ENCODE results near the gene SLC24A2. TPM values are rescaled to one million over a fixed set of nuclear protein-coding genes. Genes with fewer than 3 reads are reported as not detected.

The SLC24A2 gene
- total RNA-seq, 1 experiment from 2014 or later, result 8.0 TPM

- TF ChIP-seq NFYB (CRISPR knock-in tag; conservative IDR thresholded peaks at IDR 0.05; ENCODE audit: low read depth), result no peak
- TF ChIP-seq ZBTB43 (CRISPR knock-in tag; IDR thresholded peaks at IDR 0.05), result no peak
- TF ChIP-seq TCF7 (CRISPR knock-in tag; IDR thresholded peaks at IDR 0.05; ENCODE audit: low read depth), result no peak
- TF ChIP-seq, protein P1, sequence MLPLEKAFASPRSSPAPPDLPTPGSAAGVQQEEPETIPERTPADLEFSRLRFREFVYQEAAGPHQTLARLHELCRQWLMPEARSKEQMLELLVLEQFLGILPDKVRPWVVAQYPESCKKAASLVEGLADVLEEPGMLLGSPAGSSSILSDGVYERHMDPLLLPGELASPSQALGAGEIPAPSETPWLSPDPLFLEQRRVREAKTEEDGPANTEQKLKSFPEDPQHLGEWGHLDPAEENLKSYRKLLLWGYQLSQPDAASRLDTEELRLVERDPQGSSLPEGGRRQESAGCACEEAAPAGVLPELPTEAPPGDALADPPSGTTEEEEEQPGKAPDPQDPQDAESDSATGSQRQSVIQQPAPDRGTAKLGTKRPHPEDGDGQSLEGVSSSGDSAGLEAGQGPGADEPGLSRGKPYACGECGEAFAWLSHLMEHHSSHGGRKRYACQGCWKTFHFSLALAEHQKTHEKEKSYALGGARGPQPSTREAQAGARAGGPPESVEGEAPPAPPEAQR (CRISPR knock-in tag; IDR thresholded peaks at IDR 0.05), result no peak
- TF ChIP-seq CBFB (CRISPR knock-in tag; IDR thresholded peaks at IDR 0.05; ENCODE audit: low read depth), result no peak
- TF ChIP-seq STAT6 (CRISPR knock-in tag; conservative IDR thresholded peaks at IDR 0.05; ENCODE audit: low read depth), result no peak
- TF ChIP-seq ZNF219 (CRISPR knock-in tag; IDR thresholded peaks at IDR 0.05; ENCODE audit: borderline replicate concordance), result no peak
- no peak for TF ChIP-seq CTCF (IDR thresholded peaks at IDR 0.05)
- TF ChIP-seq ATF2 (CRISPR knock-in tag; IDR thresholded peaks at IDR 0.05; ENCODE audit: borderline replicate concordance, low read depth), result no peak
- TF ChIP-seq PRRX2 (CRISPR knock-in tag; IDR thresholded peaks at IDR 0.05), result no peak
- TF ChIP-seq, protein P2, sequence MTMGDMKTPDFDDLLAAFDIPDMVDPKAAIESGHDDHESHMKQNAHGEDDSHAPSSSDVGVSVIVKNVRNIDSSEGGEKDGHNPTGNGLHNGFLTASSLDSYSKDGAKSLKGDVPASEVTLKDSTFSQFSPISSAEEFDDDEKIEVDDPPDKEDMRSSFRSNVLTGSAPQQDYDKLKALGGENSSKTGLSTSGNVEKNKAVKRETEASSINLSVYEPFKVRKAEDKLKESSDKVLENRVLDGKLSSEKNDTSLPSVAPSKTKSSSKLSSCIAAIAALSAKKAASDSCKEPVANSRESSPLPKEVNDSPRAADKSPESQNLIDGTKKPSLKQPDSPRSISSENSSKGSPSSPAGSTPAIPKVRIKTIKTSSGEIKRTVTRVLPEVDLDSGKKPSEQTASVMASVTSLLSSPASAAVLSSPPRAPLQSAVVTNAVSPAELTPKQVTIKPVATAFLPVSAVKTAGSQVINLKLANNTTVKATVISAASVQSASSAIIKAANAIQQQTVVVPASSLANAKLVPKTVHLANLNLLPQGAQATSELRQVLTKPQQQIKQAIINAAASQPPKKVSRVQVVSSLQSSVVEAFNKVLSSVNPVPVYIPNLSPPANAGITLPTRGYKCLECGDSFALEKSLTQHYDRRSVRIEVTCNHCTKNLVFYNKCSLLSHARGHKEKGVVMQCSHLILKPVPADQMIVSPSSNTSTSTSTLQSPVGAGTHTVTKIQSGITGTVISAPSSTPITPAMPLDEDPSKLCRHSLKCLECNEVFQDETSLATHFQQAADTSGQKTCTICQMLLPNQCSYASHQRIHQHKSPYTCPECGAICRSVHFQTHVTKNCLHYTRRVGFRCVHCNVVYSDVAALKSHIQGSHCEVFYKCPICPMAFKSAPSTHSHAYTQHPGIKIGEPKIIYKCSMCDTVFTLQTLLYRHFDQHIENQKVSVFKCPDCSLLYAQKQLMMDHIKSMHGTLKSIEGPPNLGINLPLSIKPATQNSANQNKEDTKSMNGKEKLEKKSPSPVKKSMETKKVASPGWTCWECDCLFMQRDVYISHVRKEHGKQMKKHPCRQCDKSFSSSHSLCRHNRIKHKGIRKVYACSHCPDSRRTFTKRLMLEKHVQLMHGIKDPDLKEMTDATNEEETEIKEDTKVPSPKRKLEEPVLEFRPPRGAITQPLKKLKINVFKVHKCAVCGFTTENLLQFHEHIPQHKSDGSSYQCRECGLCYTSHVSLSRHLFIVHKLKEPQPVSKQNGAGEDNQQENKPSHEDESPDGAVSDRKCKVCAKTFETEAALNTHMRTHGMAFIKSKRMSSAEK (CRISPR knock-in tag; IDR thresholded peaks at IDR 0.05; ENCODE audit: borderline replicate concordance), result no peak
- TF ChIP-seq ZMAT4 (CRISPR knock-in tag; IDR thresholded peaks at IDR 0.05), result no peak
- no peak for TF ChIP-seq IRF2 (CRISPR knock-in tag; IDR thresholded peaks at IDR 0.05; ENCODE audit: borderline replicate concordance, low read depth)
- Mint-ChIP-seq H3K9me3 (no peaks in the 10 kb centered on the region), H3K27me3 (ENCODE audit: low read depth) (no peaks in the 10 kb centered on the region), H3K36me3 (no peaks in the 10 kb centered on the region; the same call in 1 of the 2 replicates), H3K27ac (peak overlapping the region; percentile 91), H3K4me1 (peaks cover 76% of the 10 kb centered on the region), H3K4me3 (no peak overlapping the region)
- DNase-seq (ENCODE audit: low spot score) (no peak), ATAC-seq (no peak)
- POLR2A ChIA-PET, result no interaction called here
- CTCF ChIA-PET, result interaction anchor here (1.4 kb wide), 1 partner anchor 336 kb away, joined by 7 read pairs; no protein-coding TSS in a partner anchor
These were observed 12.0 kb upstream of the SLC24A2 start for GRCh38 chr9:19800884-19801283.
